SW480 (cell line): Measurements from ENCODE around the gene CMIP.

ENCODE experiments used
- DNase-seq: peaks from one replicate; pipeline ENCODE4 v3.0.0-alpha.2; 2016; ENCODE audit warnings: low spot score

Gene CMIP

GRCh38 chr16:81624760-81625543 lies 180.3 kb downstream of the CMIP start:
- DNase-seq = no peak

GRCh38 chr16:81625544-81626153 lies 181.0 kb downstream of the CMIP start:
- DNase-seq = no peak

GRCh38 chr16:81626181-81626674 lies 181.6 kb downstream of the CMIP start:
- no peak for DNase-seq

DNA sequence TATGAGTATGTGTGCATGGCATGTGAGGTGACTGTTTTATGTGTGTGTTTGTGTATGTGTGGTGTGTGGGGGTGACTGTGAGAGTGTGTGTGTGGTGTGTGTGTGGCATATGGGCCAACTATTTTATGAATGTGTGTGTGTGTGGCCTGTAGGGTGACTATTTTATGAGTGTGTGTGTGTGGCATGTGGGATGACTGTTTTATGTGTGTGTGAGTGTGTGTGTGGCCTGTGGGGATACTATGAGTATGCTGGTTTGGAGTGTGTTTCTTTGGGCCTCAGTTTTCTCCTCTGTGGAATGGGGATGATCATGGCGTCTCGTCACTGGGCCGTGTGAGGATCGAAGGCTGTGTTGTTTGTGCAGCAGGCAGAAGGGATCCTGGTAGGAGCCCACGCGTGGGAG lies 182.4 kb downstream of the CMIP start:
- no peak for DNase-seq

GRCh38 chr16:81627729-81628244 lies 183.2 kb downstream of the CMIP start:
- DNase-seq = no peak

- DNase-seq = no peak
These were observed 184.6 kb downstream of the CMIP start for GRCh38 chr16:81629034-81629802.

- no peak for DNase-seq
These were observed 185.5 kb downstream of the CMIP start for GRCh38 chr16:81629896-81630634.

DNA sequence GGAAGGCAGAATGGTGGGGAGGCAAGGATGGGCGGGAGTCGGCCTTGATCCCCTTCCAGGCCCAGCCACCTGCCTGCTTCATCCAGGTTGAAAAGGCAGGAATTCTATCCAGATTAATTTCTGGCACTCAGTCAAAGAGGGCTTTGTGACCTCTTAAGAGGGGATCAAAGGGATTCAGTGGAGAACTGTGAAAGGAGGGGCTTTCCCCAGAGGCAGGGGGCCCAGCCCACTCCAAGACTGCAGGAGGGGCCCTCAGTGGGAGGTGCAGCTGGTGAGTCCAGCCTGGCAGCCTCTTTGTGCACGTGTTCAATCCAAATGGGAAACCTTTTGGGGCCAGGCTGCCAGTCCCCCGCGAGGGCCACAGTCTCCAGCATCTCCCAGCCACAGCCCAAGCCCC lies 186.0 kb downstream of the CMIP start:
- peak; percentile 28 for DNase-seq

GRCh38 chr16:81632392-81633146 lies 188.0 kb downstream of the CMIP start:
- DNase-seq = peak; percentile 91

DNA sequence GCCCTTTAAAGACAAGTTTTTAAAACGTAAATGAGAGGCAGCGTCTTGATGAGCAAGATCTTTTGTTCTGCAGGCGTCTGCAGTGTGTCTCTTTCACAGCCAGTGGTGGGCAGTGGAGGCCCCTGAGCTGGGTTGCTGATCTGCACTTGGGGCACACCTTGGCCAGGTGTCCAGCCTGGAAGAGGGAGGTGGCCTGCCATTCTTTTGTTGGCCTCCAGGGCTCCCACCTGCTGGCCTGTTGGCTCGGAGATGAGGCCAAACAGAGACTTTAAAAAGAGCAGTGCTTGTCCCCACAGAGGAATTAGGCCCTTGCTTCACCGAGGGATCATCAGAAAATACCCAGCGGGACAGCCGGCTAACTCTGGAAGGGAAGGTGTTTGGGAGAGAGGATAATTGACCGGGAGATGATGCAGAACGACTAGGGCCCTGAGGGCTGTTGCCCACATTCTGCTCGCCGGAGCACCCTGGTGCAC lies 188.6 kb downstream of the CMIP start:
- peak; percentile 83 for DNase-seq

- DNase-seq = no peak
These were observed 189.2 kb downstream of the CMIP start for GRCh38 chr16:81633680-81634379.

GRCh38 chr16:81634380-81635062 lies 189.9 kb downstream of the CMIP start:
- no peak for DNase-seq

DNA sequence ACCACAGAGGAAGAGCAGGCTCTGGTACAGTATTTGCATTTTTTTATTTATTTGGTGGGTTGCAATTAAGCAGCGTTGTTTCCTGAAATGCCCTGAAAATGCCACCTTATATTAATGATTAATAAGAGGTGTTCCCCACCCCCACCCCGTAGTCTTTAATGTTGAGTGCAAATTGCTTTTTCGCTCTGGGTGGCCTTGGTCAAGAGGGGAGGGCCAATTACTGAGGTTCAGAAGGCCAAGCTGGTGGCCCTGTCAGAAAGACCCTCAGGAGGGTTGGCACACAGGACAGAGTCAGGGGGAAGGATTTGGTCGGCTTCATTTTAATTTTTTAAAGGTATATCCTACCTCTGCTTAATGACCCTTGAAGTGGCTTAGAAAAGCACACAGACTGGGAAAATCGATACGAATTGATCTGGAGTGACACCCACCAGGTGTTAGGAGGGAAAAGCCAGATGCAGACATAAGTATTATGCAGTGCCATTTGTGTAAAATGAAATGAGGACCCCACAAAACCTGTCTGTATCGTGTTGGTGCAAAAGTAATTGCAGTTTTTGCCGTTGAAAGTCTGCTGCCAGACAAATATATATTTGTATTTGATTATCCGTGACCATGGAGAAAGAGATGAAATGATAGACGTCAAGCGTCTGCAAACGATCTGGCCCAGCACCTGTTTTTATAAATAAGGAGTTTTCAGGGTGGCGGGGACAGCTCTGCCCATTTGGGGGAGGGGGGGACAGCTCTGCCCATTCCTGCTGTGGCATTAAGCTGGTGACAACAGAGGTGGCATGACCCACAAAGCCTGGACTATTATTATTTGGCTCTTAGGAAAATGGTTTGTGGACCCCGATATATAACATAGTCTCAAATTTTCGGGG lies 190.7 kb downstream of the CMIP start:
- DNase-seq = no peak

DNA sequence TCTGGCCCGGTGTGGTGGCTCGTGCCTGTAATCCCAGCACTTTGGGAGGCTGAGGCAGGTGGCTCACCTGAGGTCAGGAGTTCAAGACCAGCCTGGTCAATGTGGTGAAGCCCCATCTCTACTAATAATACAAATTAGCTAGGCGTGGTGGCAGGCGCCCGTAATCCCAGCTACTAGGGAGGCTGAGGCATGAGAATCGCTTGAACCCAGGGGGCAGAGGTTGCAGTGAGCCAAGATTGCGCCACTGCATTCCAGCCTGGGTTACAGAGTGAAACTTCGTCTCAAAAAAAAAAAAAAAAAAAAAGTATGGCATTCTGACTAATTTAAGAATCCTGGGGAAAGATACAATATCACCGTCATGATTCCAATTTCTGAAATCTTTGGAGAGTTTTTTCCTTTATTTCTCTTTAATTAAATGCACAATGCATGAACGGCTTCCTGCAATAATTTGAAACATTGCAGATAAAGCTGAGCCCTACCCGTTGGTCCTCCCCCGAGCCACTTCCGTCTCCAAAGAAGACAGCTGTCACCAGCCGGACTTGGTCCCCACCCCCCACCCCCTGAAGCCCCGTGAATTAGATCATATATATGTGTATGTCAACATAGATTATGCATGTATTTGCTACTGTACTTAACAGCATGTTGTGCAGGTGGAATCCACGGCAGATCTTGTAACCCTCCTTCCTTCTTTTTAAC lies 191.8 kb downstream of the CMIP start:
- DNase-seq = no peak

DNA sequence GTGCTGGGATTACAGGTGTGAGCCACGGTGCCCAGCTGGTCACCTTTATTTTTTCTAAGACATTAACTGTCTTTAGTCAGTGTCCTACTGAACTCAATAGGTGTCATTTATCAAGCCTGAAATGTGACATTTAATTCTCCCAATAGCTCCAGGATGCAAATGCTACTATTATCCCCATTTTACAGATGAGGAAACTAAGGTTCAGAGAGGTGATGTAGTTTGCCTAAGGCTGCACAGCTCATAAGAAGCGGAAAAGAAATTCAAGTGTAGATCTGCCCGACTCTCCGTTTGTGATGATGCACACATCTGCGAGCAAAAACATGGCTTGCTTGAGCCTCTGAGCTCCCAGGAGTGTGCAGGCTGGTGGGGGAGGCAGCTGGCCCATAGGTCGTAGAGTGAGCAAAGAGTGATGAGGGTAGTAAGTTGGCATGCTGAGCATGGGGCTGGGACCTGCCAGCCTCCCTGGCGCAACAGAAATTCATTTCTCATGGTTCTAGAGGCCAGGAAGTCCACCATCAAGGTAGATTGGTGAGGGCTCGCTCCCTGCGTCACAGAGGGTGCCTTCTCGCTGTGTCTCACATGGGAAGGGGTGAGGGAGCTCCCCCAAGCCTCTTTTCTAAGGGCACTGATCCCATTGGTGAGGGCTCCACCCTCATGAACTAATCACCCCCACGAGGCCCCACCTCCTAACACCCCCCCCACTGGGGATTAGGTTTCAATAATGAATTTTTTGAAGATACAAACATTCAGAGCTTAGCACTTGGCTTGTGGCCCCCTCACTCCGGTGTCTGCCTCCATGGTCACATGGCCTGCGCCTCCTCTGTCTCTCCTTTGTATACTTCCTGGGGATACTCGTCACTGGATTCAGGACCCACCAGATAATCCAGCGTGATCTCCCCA lies 193.0 kb downstream of the CMIP start:
- no peak for DNase-seq

GRCh38 chr16:81638286-81638945 lies 193.8 kb downstream of the CMIP start:
- no peak for DNase-seq

- no peak for DNase-seq
These were observed 194.7 kb downstream of the CMIP start for GRCh38 chr16:81639348-81639747.
